HG03060 (cell line): ENCODE measurements around the gene TSPAN31.
A peak's percentile ranks its signal among the peaks of the same experiment; 100 is the strongest.

Source experiments
- ATAC-seq: cut with Tn5 transposase; IDR thresholded peaks from one replicate; pipeline ENCODE4 v1.9.1; 2021; ENCODE audit warnings: low read depth, moderate number of reproducible peaks; ENCODE audit not compliant: unreplicated experiment

Gene TSPAN31

DNA sequence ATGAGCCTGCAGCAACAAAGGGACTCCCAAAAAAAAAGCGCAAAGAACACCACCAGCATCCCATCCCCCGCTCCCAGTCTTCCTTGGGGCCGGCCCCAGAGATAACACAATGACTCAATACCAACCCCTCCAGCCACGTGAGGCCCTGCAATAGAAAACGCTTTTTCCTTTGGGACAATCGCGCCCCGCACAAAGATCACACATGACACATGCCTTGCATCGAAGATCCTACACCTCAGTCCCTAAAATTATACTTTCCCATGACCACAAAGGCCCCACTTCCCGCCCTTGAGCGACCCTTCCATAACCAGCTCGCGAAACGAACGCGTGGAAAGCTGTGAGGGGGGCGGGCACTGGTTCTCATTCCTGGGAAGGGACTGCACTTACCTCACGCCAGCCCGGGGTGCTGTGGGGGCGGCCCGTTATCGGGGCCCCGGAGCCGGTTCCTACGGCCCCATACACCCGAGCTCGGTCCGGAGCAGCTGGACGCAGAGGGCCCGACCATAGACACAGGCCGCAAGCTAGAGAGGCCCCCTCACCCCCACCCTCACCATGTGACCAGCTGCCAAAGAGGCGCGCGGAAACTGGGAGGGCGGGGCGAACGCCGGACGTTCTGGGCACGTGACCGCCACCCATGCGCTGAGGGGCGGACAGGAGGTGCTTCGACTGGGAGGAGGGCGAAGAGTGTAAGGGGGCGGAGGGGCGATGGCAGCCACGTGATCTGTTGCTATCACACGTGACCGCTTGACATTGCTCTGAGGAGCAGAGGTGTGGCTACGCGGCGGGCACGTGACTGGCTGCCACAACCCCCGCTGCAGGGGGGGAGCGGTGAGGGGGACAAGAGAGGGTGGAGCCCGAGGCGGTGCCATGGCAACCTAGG lies 7.2 kb downstream of the TSPAN31 start, which contains the start of gene CDK4:
TSS of gene CDK4 (minus strand) at position 523 of the 880 bp plus-strand sequence. CDS start 593 bp downstream, outside the sequence.
- peak; percentile 71 for ATAC-seq

DNA sequence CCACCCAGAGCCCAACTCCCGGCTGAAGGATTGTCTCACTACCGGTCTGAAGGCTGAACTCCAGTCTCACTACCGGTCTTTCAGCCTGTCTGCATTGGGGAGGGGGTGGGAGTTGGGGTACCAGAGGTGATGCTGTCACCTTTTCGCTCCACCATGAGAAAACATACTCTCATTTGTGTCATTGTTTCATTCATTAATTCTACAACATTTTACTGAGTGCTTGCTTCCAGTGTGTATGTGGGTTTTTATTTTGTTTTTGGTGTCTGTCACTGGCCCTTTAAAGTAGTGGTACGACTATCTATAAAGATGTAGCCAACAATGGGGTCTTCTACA lies 7.8 kb downstream of the TSPAN31 start:
- no peak for ATAC-seq

DNA sequence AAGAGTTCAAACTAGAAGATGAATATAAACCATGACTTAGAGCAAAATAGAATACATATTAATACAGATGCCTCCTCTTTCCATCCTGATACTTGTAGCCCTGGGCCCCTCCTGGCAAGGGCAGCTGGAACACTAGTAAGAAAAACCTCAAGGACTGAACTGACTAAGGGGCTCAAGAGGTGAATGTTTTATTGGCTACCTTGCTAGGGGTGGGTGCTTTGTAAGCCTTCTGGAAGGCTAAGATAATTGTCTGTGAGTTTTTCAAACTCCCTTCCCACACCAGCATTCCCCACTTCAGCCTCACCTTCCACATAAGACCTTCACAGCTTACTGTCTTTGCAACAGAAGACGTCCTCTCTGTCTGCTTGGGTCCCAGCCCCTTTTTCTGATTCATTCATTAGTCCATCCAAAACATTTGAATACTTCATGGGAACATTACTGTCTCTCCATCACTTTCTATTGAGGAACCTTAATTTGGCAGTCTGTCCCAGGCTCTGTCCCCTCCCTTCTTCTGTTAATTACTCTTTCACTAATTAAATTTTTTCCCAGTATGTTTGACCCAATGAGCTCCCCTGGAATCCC lies 9.0 kb downstream of the TSPAN31 start:
- ATAC-seq = no peak

DNA sequence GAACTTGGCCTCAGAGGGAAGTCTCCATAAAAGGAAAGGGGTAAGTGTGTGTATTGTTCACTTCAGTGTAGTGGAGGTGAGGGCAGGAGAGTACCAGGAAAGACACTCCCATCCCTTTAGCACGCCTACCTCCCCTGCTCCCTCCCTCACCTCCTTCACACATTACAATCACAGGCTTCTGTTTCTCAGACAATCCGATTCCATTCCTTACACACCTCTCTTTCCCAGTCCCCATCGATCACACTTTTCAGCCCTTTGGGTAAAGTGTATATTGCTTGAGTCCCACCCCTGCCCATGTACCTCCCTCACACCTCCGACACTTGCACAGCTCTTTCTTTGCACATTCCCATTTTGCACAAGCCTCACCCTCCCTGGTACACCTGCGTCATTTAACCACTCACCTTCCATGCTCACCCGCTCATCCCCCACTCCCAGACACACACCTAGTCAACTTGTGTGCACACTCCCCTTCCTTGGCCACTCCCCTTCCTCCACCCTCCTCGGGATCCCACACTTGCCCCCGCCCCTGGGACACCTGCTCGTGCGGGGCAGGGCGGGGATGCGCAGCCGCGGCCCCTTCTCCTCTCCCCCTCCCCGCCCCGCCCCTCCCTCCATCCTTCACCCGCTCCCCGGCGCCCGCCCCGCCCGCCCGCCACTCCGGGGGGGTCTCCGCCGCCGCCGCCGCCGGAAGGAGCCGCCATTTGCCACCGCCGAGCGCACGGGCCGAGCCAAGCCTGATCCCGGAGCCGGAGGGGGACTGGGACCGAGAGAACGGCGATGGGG lies 9.8 kb downstream of the TSPAN31 start, which contains the start of gene MARCHF9:
TSS of gene MARCHF9 (plus strand) at position 693 of the 783 bp plus-strand sequence. CDS start 426 bp downstream, outside the sequence.
- no peak for ATAC-seq

DNA sequence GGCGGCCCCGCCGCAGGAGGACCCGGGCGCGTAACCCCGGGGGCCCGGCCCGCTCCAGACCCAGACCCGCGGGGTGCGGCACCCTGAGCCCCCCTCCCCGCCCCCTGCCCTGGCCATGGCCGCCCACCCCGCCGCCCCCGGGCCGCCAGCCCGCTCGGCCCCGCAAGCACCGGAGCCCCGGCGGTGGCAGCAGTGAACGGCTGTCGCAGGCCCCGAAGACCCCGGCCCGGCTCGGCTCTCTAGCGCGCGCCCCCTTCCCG lies 10.3 kb downstream of the TSPAN31 start:
- no peak for ATAC-seq

DNA sequence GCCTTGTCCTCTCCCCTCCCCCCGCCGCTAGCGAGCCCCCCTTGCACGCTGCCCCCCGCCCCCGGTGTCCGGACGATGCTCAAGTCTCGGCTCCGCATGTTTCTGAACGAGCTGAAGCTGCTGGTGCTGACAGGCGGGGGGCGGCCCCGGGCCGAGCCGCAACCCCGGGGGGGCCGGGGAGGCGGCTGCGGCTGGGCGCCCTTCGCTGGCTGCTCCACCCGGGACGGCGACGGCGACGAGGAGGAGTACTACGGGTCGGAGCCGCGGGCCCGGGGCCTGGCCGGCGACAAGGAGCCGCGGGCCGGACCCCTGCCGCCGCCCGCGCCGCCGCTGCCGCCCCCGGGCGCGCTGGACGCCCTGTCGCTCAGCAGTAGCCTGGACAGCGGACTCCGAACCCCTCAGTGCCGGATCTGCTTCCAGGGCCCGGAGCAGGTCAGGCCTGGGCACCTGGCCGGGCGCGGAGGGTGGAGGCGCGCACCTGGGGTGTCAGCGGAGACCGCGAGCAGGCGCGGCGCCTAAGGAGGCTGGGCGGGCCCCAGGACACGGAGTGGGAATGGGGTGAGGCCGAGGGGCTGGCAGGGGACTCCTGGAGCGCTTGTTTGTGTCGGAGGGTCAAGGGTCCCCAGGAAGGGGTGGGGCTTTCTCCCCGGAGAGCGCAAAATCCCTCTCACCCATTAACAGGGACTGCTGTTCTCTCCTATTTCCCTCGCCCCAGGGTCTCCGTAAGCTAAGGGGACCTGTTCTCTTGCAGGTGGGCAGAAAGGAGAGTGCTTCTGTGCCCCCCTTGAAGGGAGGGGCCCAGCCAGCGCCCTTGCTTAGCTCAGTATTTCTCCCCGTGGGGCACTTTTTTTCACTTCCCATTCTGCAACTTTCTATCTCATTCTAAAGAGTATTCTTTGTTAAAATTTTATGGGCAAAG lies 10.9 kb downstream of the TSPAN31 start:
- no peak for ATAC-seq

DNA sequence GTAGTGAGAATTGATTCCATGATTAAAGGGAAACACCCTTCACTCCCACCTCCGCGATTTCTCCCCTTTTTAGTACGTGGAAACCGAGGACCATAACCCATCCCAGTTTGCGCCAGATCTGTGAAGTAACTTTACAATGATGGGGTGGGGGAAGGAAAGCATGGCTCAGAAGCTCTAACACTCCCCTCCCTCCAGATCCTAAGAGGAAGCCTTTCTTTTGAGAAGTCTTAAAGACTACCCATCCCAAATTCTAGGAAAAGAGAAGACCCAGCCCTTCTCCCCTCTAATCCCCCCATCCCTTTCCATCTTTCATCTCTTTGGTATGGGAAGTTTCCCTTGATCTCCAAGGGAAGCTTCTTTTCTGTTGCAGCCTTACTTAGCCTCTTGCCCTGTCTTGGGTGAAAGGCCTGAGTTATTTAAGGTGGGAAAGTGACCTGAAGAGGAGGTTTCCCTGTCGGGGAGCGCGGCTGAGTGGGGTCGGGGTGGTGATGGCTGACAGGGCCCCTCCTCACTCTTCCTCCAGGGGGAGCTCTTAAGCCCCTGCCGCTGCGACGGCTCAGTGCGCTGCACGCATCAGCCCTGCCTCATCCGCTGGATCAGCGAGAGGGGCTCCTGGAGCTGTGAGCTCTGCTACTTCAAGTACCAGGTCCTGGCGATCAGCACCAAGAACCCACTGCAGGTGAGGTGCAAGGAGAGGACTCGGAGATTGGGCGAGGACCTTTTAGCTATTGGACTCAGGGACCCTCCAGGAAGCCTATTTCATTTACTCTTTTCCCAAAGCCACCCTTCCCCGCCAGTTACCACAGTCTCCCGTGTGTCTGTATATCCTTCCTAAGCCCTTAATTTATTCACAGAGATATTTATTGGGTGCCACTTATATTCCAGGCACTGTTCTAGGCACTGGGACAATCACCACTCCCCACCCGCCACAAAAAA lies 11.8 kb downstream of the TSPAN31 start:
- ATAC-seq = no peak

DNA sequence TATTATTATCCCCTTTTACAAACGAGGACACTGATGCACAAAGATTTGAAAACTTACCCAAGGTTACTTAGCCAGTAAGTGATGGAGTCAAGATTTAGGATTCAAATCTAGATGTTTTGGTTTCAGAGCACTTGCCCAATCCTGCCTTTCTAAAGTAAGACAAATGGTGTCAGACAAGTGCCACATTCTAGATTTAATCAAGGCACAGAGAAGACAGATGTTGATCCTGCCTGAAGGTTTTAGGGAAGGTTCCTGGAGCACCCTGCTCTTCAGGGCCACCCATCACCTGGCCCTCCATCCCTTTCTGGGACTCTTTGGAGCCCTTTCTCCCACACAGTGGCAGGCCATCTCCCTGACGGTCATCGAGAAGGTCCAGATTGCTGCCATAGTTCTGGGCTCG lies 12.9 kb downstream of the TSPAN31 start:
- ATAC-seq = no peak

DNA sequence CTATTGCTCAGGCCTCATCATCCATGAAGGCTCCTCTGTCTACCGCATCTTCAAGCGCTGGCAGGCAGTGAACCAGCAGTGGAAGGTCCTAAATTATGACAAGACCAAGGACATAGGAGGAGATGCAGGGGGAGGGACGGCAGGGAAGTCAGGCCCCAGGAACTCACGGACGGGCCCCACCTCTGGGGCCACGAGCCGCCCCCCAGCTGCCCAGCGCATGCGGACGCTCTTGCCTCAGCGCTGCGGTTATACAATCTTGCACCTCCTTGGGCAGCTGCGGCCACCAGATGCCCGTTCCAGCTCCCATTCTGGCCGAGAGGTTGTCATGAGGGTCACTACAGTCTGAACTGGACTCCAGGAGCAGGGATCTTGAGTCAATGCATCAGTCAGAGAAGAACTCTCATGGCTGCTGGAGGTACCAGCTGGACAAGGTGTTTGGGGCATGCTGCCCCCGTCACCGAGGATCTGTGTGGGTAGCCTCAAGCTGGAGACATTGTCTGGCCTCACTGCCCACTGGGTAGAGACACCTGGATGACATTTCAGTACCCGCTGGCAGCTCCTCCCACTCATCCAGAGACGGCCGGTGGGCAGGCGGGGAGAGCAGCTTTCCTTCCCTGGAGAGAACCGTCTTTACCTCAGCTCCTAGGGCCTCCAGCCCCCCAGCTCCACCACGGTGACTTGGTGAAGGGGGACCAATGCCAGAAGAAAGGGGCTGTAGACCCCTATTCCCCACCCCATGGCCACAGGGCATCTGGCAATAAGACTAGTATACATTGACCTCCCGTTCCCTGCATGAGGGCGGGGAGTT lies 13.9 kb downstream of the TSPAN31 start:
- ATAC-seq = no peak

DNA sequence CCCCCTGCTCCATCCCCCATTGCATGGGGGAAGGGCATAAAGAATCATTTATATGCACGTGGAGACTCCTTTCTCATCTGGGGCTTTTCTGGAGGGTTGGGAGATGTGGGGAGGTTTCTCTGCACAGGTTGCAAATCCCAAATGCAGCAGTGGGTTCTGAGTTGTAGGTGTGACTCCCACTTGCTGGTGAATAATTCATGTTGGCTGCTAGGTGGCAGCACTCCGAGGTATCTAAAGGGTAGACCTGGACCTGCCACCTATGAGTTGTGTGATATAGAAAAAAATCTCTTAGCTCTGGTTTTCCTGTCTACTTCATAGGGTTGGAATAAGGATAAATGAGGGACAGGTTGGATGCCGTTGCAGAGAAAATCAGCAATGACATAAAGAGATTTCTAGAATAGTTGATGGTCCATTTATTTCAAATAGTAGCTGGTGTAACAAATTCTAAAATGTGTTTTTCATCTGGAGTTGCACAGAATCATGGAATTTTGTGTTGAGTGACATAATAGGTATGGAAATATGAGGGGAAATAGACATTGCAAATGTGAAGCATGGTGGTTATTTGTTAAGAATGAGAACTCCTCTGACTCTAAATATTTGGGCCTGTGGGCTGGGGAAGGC lies 14.6 kb downstream of the TSPAN31 start:
- ATAC-seq = no peak

DNA sequence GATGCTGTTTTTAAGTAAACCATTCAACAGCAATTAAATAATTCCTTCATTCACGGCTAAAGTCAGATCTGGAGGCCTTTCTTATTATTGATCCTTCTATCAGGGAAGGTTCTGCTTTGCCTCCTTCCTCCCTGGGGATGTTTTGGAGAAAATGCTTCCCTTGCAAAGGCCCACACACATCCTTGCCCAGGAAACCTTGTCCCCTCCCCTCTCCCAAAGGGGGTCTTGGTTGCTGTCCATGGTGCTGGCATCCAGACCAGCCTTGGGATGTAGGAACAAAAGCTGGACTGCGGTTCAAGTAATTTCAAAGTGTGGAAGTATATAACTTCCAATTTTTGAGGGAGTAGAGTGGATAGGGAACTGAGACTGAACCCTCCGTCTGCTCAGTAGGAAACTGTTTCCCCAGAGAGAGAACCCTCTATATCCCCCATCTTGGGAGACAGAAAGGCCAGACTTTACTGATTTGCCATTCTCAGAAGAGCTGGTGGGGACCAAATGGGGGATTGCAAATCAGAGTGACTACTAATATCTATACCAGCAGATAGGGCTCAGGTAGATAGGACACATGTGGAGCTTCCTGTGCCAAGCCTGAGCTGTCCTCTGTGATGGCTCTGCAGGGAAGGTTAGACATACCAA lies 15.6 kb downstream of the TSPAN31 start:
- ATAC-seq = no peak

DNA sequence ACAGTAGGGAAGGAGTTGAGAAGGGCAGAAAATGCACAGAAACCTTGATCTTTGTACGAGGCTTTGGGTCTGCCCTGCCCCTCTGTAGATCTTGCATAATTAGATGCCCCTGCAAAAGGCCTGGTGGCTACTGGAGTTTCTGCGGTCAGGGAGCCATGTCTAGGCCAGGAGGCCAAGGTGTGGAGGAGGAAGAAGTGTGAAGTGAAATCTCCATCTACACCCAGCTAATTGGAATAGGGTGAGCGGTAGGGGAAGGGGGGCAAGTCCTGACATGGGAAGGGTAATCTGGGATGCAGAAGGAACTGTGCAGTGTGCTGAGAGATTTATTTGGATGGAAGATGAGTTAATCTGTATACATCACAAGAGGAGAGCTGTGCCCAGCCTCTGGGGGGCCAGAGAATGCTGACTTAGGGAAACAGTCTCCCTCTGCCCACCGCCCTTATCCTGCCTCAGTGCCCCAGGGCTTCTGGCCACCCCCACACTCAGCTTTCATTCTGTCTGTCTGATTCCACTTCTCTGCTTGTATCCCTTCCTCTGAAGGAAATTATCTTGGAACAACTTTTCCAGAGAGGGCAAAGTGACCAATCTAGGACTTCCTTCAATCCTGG lies 16.7 kb downstream of the TSPAN31 start:
- ATAC-seq = no peak

DNA sequence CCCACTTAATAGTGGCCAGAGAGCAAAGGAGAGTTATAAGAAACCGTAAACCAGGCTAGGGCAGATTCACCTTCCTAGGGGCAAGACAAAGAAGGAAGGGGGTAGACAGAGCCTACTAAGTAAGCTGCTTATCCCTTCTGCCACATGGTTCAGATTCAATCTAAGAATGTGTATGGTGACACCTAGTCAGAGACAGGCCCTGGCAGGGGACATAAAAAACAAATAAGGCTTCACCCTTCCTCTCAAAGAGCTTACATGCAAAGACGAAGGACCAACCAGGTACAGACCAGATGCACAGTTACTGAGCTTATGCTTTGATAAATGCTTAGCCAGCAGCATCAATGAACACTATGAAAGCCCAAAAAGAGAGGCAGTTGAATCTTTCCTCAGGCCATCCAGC lies 17.6 kb downstream of the TSPAN31 start:
- ATAC-seq = no peak

DNA sequence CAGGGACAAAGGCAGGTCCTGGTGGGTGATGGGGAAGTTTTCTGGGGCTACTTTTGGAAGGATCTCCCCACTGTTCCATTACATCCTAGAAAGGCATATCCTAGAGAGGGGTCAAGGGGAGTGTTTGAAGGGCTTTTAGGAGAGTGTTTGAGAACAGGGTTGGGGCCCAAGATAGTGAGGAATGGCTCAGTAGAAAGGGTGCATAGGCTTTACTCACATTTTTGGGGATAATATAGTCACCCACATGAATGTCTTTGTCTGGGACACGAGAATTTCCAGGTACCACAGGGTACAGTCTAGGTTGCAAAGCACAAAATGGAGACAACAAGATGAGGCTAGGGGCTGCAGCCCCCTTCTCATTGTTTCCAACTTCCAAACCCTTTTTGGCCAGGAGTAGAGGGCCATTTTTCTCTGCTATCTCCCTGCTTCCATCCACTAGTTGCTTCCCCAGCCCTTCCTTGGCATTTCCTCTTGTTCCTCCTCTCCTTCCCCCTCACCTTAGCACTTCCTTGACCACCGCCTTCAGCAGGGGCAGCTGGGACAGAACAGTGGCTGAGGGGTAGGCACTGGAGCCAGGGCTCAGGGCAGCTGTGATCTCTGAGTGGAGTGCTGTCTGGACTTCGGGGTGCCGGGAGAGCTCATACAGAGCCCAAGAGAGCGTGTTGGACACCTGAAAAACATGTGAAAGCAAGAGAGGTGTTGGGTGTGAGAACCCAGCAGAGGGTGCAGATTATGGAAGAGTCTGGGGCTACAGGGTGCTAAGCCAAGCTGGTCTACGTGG lies 19.2 kb downstream of the TSPAN31 start:
- no peak for ATAC-seq

DNA sequence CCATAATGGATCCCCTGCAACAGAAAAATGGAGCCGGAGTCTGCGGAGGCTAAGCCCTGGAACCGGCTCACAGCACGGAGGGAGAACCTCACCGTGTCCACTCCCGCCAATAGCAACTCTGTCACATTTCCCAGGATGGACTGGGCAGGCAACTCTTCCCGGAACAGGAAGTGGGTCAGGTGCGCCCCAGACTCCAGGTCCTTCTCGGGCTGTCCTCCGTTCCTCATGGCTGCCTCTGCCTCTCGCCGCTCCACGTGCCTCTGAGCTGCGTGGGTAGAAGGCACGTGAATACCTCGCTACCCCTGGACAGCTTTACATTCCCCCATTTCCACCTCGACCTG lies 19.8 kb downstream of the TSPAN31 start:
- ATAC-seq = no peak

DNA sequence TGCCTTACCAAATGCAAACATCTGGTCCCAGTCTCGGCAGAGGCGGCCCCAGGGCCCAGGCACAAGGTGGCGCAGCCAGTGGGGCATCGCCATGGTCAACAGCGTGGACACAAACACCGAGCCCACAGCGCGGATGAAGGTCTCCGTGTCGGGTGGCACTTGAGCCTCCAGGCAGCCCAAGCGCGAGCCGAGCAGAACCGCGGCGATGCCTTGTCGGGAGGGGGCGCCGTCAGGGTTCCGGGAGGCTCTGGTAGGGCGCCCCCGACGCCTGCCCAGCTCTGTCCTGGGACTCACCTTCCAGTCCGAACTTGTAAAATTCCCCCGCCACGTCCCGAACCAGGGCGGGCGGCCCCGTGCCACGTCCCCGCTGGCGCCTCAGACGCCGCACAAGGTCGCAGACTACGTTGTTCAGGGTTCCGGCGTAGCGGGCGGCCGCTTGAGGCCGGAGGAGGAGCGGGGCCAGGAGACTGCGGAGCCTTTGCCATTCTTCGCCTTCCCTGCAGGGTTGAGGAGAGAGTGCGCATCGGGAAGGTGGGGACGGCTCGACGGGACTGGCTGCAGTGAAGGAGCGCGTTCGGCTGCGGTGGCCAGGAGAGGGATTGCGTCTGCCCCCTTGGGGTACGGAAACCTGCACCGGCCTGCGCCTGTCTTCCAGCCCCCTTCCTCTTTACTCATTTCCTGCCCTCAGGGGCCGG lies 20.3 kb downstream of the TSPAN31 start:
- ATAC-seq = no peak
